Calu3 (cell line): ENCODE results near the gene SMPD2. TPM values are rescaled to one million over a fixed set of nuclear protein-coding genes. Genes with fewer than 3 reads are reported as not detected.

Source experiments
- BruUV-seq: library from RNA; stranded (reverse); fragments of 400-500 nt; replicated peaks from 2 replicates; lab custom pipeline; 2021; lab: Mats Ljungman, UMichigan
- CTCF ChIA-PET: fragments of 300-600 bp; sonication (Branson Sonifier 250); formaldehyde crosslinking; loops from one replicate; lab custom pipeline; 2022; ENCODE audit warnings: antibody characterized with exemption; lab: Charles Lee
- DNase-seq: peaks from one replicate; pipeline ENCODE4 v3.0.0; 2022
- H3K27ac Mint-ChIP-seq: one replicate; pipeline ENCODE4 v1.8.0; 2022; ENCODE audit warnings: mixed read lengths; ENCODE audit not compliant: unreplicated experiment
- H3K27me3 Mint-ChIP-seq: one replicate; pipeline ENCODE4 v1.8.0; 2022; ENCODE audit warnings: mixed read lengths; ENCODE audit not compliant: unreplicated experiment
- H3K36me3 Mint-ChIP-seq: one replicate; pipeline ENCODE4 v1.8.0; 2022; ENCODE audit warnings: mild to moderate bottlenecking, moderate library complexity, mixed read lengths; ENCODE audit not compliant: insufficient read depth, unreplicated experiment
- H3K4me1 Mint-ChIP-seq: one replicate; pipeline ENCODE4 v1.8.0; 2022; ENCODE audit warnings: mild to moderate bottlenecking, low read depth, mixed read lengths; ENCODE audit not compliant: unreplicated experiment
- H3K4me3 Mint-ChIP-seq: one replicate; pipeline ENCODE4 v1.8.0; 2022; ENCODE audit warnings: mild to moderate bottlenecking, low read depth, moderate library complexity, mixed read lengths; ENCODE audit not compliant: unreplicated experiment
- H3K9me3 Mint-ChIP-seq: one replicate; pipeline ENCODE4 v1.8.0; 2022; ENCODE audit warnings: low read depth, mixed read lengths; ENCODE audit not compliant: unreplicated experiment
- intact Hi-C: fragments of 100-400 bp; cut with micrococcal nuclease; formaldehyde crosslinking; loops from one replicate; pipeline ENCODE4 v1.10.0; 2022; ENCODE audit not compliant: unreplicated experiment
- total RNA-seq: library from RNA; stranded (reverse); gene quantifications from 2 replicates; pipeline ENCODE4 v1.2.3, GENCODE V29; 2022
- TF ChIP-seq, protein P1 (sequence below): fragments of 200-600 bp; IDR thresholded peaks from one replicate; pipeline ENCODE4 v1.8.0; 2022; ENCODE audit warnings: antibody characterized with exemption; ENCODE audit not compliant: unreplicated experiment

Gene SMPD2
- total RNA-seq, 1 experiment from 2014 or later = 17.3 TPM

DNA sequence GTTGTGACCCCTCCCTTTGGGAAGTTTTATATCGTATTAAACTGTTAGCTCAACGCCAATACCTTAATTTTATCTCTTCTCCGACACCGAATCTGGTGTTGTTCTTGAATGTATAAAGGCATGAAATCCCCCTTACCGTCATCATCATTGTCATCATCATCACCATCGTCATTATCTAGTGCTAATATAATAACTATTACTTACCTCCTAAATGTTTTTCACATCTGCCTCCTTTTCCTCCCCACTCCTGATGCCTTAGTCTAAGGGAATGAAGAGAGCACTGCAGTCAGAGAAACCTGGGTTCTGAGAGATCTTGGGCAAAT, 43.2 kb downstream of the SMPD2 start:
- Mint-ChIP-seq H3K4me1 (peaks cover 35% of the 10 kb centered on the region), H3K4me3 (peak overlapping the region; percentile 86), H3K9me3 (no peaks in the 10 kb centered on the region), H3K36me3 (peaks cover 20% of the 10 kb centered on the region), H3K27ac (no peak overlapping the region), H3K27me3 (peaks cover 13% of the 10 kb centered on the region)
- TF ChIP-seq, protein P1, sequence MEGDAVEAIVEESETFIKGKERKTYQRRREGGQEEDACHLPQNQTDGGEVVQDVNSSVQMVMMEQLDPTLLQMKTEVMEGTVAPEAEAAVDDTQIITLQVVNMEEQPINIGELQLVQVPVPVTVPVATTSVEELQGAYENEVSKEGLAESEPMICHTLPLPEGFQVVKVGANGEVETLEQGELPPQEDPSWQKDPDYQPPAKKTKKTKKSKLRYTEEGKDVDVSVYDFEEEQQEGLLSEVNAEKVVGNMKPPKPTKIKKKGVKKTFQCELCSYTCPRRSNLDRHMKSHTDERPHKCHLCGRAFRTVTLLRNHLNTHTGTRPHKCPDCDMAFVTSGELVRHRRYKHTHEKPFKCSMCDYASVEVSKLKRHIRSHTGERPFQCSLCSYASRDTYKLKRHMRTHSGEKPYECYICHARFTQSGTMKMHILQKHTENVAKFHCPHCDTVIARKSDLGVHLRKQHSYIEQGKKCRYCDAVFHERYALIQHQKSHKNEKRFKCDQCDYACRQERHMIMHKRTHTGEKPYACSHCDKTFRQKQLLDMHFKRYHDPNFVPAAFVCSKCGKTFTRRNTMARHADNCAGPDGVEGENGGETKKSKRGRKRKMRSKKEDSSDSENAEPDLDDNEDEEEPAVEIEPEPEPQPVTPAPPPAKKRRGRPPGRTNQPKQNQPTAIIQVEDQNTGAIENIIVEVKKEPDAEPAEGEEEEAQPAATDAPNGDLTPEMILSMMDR = no peak
- BruUV-seq = no TSS peak
- intact Hi-C loops = no loop called here
- no peak for DNase-seq
- CTCF ChIA-PET = no interaction called here

DNA sequence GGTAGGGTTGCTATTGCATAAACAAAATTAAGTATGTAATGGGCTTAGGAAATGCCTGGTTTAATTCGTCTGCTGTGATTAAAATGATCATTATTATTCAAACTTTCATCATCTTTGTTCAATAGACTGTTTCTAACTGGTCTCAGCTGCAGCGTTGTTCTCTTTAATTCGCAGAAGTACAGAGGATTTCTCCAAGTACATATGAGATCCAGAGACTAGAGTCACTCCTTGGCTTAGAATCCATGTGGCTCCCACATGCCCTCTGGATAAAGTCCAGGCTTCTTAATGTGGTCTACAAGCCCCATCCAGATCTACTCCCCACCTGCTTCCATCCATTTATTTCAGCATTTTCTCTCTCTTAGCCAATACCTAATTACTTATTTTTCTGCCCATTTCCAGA, 43.6 kb downstream of the SMPD2 start:
- TF ChIP-seq, protein P1 = no peak
- BruUV-seq = no TSS peak
- Mint-ChIP-seq H3K36me3 (peaks cover 17% of the 10 kb centered on the region), H3K4me1 (peaks cover 31% of the 10 kb centered on the region), H3K27me3 (peaks cover 13% of the 10 kb centered on the region), H3K9me3 (no peaks in the 10 kb centered on the region), H3K4me3 (peak overlapping the region; percentile 86), H3K27ac (no peak overlapping the region)
- intact Hi-C loops = no loop called here
- DNase-seq = no peak
- CTCF ChIA-PET = interaction anchor here (0.9 kb wide), 1 partner anchor 207 kb away, joined by 3 read pairs; no protein-coding TSS in a partner anchor

DNA sequence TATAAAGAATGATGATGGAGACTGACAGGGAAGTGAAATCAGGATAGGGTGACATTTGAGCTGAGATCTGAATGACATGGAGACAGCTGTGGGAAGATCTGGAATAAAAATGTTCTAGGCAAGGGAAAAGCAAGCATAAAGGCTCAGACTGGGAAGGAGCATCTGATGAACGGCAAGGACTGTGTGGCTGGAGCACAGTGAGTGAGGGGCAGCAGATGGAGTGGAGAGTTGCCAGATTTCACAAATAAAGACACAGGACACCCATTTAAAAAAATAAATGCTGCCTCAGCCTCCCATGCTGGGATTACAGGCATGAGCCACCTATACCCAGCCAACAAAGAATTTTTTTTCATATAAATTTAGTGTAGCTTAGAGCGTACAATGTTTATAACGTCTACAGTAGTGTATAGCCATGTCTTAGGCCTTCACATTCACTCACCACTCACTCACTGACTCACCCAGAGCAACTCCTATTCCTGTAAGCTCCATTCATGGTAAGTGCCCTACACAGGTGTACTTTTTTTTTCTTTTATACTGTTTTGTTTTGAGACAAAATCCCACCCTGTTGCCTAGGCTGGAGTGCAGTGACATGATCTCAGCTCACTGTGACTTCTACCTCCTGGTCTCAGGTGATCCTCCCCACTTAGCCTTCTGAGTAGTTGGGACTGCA, 44.9 kb downstream of the SMPD2 start:
- BruUV-seq = no TSS peak
- Mint-ChIP-seq H3K27ac (no peak overlapping the region), H3K27me3 (peaks cover 13% of the 10 kb centered on the region), H3K4me3 (no peak overlapping the region), H3K4me1 (peaks cover 26% of the 10 kb centered on the region), H3K36me3 (peaks cover 17% of the 10 kb centered on the region), H3K9me3 (no peaks in the 10 kb centered on the region)
- CTCF ChIA-PET = interaction anchor here (0.7 kb wide), 1 partner anchor 25 kb away, joined by 3 read pairs; no protein-coding TSS in a partner anchor
- no peak for DNase-seq
- intact Hi-C loops = no loop called here
- TF ChIP-seq, protein P1 = no peak

DNA sequence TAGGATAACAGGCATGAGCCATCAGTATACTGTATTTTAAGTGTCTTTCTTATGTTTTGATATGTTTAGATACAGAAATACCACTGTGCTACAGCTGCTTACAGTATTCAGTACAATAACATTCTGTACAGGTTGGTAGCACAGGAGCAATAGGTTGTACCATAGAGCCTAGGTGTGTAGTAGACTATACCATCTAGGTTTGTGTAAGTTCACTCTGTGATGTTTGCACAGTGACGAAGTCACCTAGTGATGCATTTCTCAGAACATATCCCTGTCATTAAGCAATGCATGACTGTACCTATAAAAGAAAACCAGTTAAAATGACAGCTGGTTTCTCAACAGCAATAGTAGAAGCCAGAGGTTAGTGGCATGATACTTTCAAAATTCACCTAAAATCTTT, 45.5 kb downstream of the SMPD2 start:
- no TSS peak for BruUV-seq
- intact Hi-C loops = no loop called here
- Mint-ChIP-seq H3K27me3 (peaks cover 13% of the 10 kb centered on the region), H3K9me3 (no peaks in the 10 kb centered on the region), H3K4me3 (no peak overlapping the region), H3K4me1 (peaks cover 19% of the 10 kb centered on the region), H3K36me3 (peaks cover 17% of the 10 kb centered on the region), H3K27ac (no peak overlapping the region)
- peak; percentile 9 for DNase-seq
- TF ChIP-seq, protein P1 = no peak
- CTCF ChIA-PET = no interaction called here
